Measurements from ENCODE around the gene NRP1.

NRP1 gene

DNA sequence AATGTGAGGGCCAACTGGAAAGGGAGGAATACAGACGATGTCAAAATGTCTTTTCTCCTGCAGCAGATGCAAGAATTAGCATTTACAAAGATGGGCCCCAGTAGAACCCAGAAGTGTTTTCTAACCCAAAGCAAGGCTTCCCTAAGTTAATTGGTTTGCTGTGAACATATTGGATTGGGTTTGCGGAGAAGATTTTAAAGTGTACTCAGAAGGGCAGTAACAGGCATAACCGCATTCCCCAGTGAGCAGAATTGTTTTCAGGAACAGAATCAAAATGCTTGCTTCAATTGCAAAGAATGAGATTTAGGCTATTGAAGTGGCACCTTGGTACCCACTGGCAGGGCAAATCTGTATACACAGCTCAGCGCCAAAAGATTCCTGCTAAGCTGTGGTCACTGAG lies 78.0 kb downstream of the NRP1 start:
- DNase-seq, result no peak

DNA sequence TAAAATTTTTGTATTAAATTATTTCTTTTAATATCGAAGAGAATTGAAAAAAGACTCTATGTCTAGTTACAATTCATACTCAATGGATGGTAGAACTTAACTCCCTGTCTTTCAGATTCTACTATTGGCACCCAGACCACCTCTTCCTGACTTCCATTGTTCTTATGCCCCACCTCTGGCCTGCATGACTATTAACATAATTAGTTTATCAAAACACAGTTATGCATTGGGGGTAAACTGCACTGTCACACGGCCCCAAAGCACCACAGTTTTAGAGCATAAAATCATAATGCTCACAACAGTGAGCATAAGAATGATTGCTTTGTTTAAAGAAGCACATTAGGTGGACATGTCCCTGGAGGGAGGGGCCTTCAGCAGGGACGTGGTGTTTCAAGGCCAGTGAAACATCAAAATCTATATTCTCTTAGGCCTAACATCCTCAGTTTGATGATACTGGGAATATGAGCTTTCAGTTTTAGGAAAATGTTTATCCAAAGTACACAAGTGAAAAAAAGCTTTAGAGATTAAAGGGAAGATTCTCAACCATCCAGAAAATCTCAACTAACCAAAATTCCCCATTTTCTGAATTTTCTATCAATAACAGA lies 79.8 kb downstream of the NRP1 start:
- no peak for DNase-seq

DNA sequence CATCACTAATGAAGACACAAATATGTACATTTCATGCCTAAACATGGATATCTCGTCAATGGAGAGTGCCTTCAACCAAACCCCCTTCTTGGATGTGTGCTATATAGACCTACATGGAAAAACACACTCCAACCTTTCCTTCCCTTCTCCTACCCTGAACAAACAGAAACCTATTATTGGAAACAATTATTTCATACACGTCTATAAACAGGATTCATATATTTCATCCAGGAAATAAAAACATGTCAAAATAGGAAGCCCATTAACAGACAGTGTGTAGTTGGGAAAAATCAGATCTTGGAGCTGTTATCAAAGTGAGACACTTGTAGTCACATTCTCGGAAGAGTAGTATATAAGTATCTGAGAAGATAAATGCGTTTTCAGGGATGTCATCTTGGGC lies 81.1 kb downstream of the NRP1 start:
- no peak for DNase-seq

DNA sequence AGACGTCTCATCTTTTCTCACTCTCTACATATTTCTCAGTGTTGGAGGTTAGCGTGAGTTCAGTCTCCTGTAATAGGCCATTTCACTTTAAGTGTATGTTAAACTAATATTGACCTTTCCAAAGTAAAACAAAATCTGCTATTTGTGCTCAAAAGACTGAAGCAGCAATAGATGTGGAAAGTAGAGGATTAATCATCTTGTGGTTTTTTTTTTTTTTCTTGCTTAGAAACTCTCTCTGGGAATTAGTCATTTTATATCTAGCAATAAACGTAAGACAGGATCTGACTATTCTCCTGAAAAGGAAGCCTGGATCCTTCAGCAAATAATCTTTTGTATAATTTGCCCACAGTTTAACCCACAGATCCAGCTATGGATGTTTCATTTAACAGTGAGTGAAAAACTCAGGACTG lies 81.7 kb downstream of the NRP1 start:
- DNase-seq, result no peak

DNA sequence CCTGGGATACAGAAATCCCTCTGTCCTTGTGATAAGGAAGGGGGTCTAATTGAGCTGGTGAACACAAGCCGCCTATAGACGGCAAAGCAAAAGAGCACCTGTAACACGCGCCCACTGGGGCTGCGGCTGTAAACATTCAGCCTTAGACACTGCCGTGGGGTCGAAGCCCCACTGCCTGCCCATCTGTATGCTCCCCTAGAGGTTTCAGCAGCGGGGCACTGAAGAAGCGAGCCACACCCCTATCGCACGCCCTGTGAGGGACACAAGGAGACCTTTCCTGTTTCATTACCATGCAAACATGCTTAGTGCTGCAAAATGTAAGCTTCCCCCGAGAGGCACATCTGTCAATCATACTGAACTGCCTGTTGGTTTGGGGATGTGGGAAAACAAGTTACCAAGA lies 82.1 kb downstream of the NRP1 start:
- no peak for DNase-seq

DNA sequence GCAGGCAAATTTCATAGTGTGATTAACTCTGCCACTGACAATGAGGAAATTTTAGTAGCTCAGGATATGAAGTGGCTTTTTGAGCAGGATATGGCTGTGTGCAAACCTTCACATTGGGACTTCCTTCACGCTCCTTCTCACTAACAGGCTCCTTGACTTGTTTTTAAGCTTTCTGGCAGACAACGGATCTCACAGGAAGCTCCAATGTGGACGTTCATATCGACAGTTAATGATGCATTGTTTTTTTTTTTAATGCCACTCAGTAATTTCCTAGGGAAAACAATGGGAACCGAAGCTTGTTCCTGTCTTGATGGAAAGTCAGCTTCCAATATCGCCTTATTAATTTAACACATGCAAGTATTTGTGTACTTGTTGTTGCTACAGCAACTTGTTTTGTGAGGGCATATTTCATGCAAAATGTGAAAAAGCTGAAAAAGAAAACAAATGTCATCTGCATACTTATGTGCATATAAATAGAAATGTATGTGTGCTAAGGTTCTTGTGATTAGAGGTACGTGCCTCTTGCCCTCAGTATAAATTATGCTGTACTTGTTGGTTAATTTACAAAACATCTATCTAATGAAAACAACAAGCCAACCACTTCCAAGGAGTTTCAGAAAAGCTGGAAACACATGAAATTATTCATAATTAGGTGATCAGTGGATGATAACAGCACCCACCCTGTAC lies 84.7 kb downstream of the NRP1 start:
- peak in 2 of 6 experiments; percentile 16 to 19 for DNase-seq

DNA sequence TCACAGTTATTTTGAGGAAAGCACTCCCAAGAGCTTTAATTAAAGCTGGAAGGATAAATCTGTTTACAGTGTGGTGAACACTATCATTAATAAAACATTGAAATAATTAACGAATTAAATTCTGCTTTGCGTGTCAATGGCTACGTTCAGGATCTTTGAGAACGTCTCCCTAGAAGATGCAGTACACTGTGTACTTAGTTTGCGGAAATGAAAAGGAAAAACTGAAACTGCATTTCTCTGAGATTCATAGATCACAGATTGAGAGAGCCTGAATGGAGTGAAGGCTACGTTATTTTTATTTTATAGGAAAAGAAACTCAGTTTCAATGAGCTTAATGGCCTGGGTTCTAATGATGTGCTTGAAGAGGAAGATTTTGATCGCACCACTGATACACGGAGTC lies 85.3 kb downstream of the NRP1 start:
- DNase-seq, result no peak

DNA sequence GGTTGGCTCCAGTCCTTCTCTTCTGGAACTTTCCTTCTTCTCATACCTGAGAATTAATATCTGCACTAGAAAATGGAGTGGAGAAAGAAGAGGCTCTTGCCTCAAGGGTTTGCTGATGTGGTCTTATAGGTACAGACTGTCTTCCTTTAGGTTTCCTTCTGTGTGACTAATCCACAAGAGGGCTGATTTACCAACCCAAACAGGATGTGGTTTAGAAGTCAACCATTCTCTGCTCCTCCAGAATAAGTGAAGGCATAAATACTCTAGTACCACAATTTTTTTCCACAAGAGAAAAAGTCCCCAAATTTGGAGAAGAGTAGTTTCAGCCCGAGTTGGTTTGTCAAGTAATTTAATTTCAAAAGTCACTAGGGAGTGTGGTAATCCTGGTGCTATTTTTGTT lies 85.8 kb downstream of the NRP1 start:
- peak in 4 of 6 experiments; percentile 5 to 82 (median 74) for DNase-seq

DNA sequence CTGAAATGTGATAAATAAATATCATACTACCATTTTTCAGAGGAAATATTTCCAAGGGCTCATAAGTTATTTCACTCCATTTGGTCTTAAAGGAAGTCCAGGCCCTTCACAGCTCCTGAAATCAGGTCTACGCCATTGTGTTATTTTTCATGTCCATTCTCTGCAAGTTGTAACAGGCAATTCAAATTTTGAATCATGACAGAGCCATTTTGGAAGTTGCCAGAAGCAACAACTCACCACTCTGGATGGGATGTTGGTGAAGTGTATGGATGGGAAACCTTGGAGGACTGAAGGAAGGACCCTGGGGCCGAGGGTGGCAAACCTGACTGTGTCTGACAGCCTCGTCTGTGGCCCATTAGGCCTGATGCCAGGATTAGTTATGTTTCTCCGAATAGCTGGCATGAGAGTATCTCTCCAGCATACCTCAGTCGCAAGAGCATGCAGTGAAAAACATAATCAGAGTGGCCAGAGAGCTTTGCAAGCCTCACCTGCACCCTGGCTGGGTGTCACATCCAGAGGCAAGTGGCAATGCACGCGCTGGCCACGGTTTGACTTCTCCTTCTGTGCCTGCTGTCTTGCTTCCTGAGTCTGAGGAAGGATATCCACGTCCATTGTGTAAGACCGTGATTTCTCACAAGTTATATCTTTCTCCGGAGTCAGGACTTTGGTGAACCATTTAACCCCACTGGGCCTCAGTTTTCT lies 87.1 kb downstream of the NRP1 start:
- DNase-seq, result no peak

DNA sequence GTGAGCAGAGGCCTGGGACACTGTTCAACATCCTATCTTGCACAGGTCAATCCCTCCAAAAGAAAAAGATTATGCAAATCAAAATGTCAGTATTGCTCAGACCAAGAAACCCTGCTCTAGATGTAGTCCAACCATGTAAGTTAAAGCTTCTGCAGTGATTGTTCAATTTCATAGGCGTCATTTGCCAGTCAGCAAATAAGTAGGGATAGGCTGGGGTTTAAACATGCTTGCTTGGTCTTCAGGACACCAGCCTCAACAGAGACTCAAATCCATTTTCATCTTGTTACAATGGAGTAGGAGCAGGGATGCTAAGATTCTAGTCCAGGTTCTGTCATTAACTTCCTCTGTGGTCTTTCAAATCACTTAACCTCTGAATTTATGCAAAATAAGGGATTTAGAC lies 89.1 kb downstream of the NRP1 start:
- DNase-seq, result no peak

DNA sequence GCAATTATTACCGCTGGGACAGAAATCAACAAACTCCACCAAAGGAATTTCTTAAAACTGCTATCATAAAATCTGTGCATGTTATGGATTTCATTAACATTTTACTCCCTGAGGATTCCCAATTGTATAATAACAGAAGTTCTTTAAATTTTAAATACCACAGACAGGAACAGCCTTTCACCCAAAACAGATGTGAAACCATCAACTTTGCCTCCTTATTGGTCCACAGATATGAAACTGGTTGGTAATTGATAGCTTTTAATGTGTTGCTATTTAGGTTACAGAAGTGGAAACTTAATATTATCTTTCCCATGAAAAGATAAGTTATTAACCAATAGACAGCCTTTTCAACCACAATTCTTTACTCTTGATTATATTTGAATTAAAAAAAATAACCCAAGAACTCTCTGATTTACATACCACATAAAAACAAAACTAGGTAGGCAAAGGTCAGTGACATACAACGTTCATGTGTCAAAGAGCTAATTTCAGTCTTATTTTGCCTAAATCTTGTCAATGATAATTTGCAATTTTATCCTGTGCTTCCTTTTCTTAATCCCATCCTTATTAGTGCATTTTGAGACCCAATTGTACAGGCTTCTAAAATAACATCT lies 90.0 kb downstream of the NRP1 start:
- DNase-seq, result no peak

DNA sequence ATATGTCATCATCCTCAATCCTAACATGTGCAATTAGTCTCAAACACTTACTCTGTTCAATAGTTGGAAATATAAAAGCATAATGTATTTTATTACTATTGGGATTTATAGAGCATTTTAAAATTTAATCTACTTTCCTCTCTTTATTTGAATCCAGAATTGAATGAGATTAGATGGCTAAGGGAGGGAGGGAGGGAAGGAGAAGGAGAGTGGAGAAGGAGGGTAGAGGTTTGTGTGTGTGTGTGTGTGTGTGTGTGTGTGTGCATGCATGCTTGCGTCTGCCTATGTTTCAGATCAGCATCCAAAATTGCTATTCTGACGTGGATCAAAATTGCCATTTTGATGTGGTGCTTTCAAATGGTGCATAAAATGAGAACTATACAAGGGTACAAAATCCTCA lies 90.8 kb downstream of the NRP1 start:
- no peak for DNase-seq

DNA sequence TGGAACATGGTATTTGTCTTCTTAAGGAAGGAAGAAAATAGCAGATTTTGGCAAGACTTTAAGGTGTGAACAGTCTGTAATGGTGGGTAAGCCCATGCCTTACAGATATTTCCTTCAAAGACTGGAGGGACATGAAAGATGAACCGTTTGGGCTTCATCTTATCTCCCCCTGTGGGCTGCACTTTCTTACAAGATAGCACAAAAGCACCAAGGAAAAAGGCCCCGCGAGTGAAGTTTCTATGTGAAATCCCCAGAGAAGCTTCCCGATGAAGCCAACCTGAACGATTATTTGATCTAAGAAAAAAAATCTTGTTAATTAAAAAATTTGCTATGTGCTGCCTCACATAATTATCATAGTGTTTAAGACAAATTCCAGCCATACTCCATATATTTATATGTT lies 91.5 kb downstream of the NRP1 start:
- DNase-seq, result no peak

DNA sequence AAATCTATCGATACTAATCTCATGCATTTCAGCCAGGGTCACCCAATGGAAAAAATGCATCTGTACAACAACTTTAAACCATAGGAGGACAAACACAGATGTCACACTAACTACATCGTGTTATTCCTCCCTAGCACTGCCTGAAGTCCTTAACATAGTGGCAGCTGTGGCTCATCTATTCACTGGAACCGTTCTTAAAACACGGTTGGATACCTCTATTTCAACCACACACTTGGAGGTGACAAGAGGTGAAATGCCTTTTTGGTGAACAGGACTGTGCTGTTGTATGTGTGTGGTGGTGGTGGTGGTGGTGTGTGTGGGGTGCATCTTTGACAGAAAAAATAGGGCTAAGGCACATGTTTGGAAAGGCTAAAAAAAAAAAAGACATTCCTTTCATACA lies 93.1 kb downstream of the NRP1 start:
- DNase-seq, result no peak

DNA sequence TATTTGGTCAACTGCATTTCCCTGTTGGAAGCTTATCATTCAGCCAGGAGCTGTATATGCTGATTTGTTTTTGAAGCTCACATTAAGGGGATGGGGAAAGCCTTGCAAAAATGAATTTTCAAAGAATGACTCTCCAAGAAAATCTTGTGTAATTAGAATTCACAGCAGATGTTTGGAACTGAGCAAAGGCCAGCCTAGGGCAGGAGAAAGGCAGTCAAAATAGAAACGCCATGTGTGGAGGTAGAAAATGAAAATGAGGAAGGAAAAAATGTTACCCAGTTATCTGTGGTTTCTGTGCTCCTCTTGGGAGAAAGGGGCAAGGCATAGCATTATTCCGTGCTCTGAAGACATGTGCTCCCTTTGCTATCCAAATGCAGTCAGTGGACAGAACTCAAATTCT lies 93.5 kb downstream of the NRP1 start:
- no peak for DNase-seq

DNA sequence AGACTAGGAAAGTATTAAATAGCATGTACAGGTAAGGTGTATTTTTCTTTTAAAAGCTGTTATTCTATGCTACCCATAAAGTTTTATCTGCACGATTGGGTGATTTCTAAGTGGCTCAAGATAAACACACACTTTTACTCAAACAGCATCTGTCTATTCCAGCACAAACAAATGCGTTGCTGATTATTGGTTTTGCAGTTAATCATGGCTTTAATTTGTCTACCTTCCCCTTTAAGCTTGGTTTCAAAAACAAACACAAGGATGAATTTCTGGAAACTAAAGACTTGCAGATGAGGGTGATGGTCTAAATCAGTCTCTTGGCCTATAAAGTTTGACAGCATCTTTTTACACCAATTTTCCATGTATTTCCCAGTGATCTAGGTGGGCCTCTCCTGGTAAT lies 94.2 kb downstream of the NRP1 start:
- DNase-seq, result no peak

DNA sequence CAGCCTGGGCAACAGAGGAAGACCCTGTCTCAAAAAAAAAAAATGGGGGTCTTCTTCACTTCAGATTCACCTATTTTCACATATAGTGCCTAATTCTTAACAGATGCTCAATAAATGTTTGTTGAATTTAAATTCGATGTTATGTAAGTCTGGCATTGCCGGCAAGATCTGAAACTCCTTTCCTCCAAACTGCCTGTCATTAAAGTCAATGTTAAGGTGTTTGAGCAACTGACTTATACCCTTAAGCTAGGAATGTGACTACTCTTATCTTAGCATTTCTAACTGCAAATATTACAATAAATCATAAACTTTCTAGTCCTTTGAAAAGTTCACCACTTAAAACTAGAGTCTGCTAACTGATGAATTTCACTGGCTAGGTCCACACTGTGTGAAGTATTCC lies 95.2 kb downstream of the NRP1 start:
- DNase-seq, result no peak

DNA sequence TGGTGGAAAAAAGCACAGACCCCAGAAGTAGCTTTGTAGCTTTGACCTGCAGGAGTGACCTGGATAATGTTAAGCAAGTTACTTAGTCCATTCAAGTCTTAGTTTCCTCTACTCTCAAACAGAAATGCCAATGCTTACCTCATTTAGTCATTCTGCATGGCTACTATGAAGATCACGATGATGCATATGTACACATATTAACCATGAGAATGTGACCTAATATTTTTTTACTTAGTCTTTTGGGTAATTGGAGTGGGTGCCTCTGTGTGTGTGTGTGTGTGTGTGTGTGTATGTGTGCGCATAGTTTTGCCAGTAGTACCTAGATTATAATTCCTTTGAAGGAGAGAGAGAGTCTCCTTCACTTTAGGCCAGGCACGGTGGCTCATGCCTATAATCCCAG lies 95.8 kb downstream of the NRP1 start:
- no peak for DNase-seq

DNA sequence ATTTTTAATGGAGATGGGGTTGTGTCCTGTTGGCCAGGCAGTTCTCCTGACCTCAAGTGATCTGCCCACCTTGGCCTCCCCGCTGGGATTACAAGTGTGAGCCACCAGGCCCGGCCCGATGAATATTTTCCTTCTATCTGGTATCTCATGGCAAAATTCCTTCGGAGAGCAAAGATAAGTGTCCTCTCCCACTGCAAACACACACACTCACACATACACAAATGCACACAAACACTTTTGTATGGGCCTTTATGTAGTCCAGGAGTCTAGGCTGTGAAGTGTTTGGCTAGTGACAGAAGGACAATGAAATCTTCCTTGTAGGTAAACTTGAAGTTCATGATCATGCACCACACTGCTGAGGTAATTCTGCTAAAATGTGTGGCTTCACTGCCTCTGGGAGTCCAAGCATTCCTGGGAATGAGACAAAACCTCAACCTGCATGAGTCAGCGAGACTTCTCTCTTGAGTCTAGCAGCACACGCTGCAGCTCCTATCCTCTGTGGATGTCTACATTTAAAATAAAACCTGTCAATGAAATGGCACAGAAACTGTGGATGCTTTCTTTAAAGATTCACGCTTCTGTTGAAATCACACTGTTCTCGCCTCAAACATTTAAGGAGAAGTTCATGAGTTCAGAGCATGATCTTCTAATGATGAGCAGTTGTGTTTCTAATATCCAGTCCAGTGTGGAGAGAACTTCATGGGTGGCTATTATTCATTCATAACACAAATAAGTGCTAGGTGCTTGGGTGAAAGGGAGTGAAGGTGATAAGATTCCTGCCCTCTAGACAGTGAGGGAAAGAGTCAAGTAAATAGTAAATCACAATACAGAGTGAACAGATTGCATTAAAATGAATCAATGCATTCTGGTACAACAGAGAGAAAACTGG lies 96.5 kb downstream of the NRP1 start:
- no peak for DNase-seq

DNA sequence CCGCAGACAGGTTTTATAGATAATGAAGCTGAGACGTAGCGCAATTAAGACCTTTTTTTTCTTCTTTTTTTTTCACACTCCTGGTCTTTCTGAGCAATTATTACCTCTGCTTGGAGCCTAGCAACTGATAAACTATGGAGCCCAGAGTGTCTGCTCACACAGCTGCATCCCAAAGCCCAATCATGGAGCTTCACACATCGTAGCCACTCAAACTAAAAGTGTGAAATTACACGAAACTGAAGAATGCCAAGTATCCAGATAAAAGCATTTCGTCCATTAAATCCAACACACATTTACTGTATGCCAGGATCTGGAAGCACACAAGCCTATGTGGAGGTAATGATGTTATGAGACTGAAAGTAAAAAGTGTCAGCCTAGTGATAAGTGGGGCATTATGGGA lies 97.6 kb downstream of the NRP1 start:
- DNase-seq, result no peak

DNA sequence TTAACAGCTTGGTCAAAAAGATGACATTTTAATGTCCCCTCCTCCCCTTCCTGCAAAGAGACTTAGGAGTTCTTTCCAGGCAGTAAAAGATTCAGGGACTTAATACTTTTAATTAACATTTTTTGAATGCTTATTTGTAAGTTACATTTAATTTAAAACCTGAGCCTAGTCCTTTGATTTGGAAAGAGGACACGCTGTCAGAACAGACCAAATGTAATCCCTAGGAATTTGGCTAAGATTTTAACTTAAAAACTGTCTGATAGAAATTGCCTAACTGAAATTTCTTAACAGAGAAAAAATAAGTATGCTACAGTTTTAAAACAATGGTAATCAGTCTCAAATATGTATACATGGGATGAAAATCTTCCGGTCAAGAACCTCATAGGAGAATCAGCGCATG lies 98.5 kb downstream of the NRP1 start:
- no peak for DNase-seq

DNA sequence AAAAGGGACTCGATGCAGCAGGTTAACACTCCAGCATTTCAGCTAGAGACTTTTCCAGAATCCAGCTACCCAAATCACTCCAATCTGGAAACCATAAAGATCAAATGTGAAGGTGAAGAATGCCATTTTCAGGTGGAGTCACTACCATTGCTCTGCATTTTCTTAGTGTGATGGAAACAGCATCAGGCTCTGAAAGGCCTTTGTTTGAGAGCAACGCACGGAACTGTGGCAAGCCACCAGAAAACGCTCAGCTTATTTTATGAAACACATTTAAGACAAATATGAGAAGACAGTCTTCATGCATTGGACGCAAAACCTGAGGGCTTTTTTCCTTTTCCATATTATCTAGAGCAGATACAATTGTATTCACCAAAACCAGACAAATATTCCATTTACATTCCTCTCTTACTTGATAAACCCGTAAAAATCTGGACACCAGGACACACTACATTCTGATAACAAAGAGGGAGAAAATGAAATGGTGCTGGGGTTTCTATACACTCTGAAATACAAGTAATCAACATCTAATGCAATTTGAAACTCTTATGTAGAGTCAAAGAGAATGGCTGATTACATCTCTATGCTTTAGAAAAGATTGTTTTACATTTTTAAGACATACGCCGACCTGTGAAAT lies 99.1 kb downstream of the NRP1 start:
- DNase-seq, result no peak

DNA sequence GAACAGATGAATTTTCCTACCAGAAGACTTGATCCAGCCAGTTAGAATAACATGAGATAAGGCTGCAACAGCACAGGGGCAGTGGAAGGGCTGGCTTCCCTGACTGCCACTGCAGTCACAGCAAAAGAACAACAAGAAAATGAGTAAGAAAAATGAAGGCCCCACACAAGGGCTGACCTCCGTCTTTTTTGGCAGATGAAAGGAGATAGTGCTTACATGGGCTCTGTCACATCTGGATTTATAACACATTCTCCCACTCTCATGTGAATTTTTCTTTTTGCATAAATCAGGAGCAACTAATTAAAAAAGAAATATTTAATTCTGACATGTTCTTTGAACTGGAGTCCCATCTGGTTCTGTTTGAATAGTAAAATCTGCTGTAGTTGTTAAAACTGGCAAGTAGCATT lies 99.6 kb downstream of the NRP1 start:
- no peak for DNase-seq
